Measurements from ENCODE around the gene RACK1.
A peak's percentile ranks its signal among the peaks of the same experiment; 100 is the strongest.

The RACK1 gene

GRCh38 chr5:181191526-181192336 is 52.0 kb downstream of the RACK1 start:
- H3K27ac ChIP-seq (ENCODE audit: low read depth, low read length), result peak overlapping the region; percentile 55
- H3K9ac ChIP-seq (ENCODE audit: low read length), result peak overlapping the region; percentile 88

GRCh38 chr5:181190711-181191525 is 52.8 kb downstream of the RACK1 start:
- Histone ChIP-seq H3K4ac (ENCODE audit: low read depth, low read length) (peak overlapping the region; percentile 6), H3K18ac (ENCODE audit: low read length) (no peak overlapping the region), H2AK5ac (ENCODE audit: low read length) (no peak overlapping the region), H3K4me2 (ENCODE audit: low read length) (peak overlapping the region; percentile 96), H3K4me3 (ENCODE audit: low read length) (peak overlapping the region; percentile 57), H4K8ac (ENCODE audit: low read depth, low read length) (no peak overlapping the region), H3K9ac (ENCODE audit: low read length) (peak overlapping the region; percentile 61), H3K27ac (ENCODE audit: low read depth, low read length) (no peak overlapping the region), H3K27me3 (ENCODE audit: insufficient read depth, low read length, poor library complexity) (peaks cover 13% of the 10 kb centered on the region), H3K23ac (ENCODE audit: low read length) (peak overlapping the region; percentile 31), H2BK120ac (ENCODE audit: low read depth, low read length) (no peak overlapping the region), H3K79me2 (ENCODE audit: control insufficient read depth, insufficient read depth, low read length) (no peaks in the 10 kb centered on the region), H3K36me3 (ENCODE audit: control insufficient read depth, insufficient read depth, low read length) (no peaks in the 10 kb centered on the region), H2BK5ac (ENCODE audit: low read length) (no peak overlapping the region), H4K5ac (ENCODE audit: low read length) (no peak overlapping the region), H3K56ac (ENCODE audit: low read length) (peak overlapping the region; percentile 86), H3K79me1 (ENCODE audit: low read length) (no peaks in the 10 kb centered on the region), H2BK15ac (replicated peaks; ENCODE audit: low read depth) (no peak overlapping the region), H3K4me1 (ENCODE audit: control insufficient read depth, low read depth, low read length) (no peaks in the 10 kb centered on the region)
- no CpG with 5 or more reads among the region's 66 CpGs for WGBS (ENCODE audit: extremely low coverage, insufficient coverage, low lambda C conversion rate)
- no peak for DNase-seq

More at GRCh38 chr5:181191526-181192336, 52.0 kb downstream of the RACK1 start:
- Histone ChIP-seq H3K4me2 (ENCODE audit: low read length) (peak overlapping the region; percentile 96), H3K23ac (ENCODE audit: low read length) (no peak overlapping the region), H3K36me3 (ENCODE audit: control insufficient read depth, insufficient read depth, low read length) (no peaks in the 10 kb centered on the region), H4K8ac (ENCODE audit: low read depth, low read length) (peak overlapping the region; percentile 5), H3K79me1 (ENCODE audit: low read length) (no peaks in the 10 kb centered on the region), H2BK120ac (ENCODE audit: low read depth, low read length) (no peak overlapping the region), H3K4me3 (ENCODE audit: low read length) (peak overlapping the region; percentile 83), H3K56ac (ENCODE audit: low read length) (peak overlapping the region; percentile 98), H3K79me2 (ENCODE audit: control insufficient read depth, insufficient read depth, low read length) (no peaks in the 10 kb centered on the region), H3K18ac (ENCODE audit: low read length) (peak overlapping the region; percentile 81), H2BK5ac (ENCODE audit: low read length) (peak overlapping the region; percentile 30), H4K5ac (ENCODE audit: low read length) (no peak overlapping the region), H2BK15ac (replicated peaks; ENCODE audit: low read depth) (no peak overlapping the region), H2AK5ac (ENCODE audit: low read length) (no peak overlapping the region), H3K4me1 (ENCODE audit: control insufficient read depth, low read depth, low read length) (no peaks in the 10 kb centered on the region), H3K27me3 (ENCODE audit: insufficient read depth, low read length, poor library complexity) (peaks cover 13% of the 10 kb centered on the region), H3K4ac (ENCODE audit: low read depth, low read length) (peak overlapping the region; percentile 75)
- WGBS (ENCODE audit: extremely low coverage, insufficient coverage, low lambda C conversion rate), result no CpG with 5 or more reads among the region's 64 CpGs
- peak; percentile 96 for DNase-seq

GRCh38 chr5:181189962-181190710 is 53.6 kb downstream of the RACK1 start:
- Histone ChIP-seq H3K4me1 (ENCODE audit: control insufficient read depth, low read depth, low read length) (no peaks in the 10 kb centered on the region), H3K56ac (ENCODE audit: low read length) (peak overlapping the region; percentile 46), H2BK15ac (replicated peaks; ENCODE audit: low read depth) (no peak overlapping the region), H3K4me2 (ENCODE audit: low read length) (peak overlapping the region; percentile 96), H2BK120ac (ENCODE audit: low read depth, low read length) (no peak overlapping the region), H3K18ac (ENCODE audit: low read length) (no peak overlapping the region), H3K27ac (ENCODE audit: low read depth, low read length) (no peak overlapping the region), H3K9ac (ENCODE audit: low read length) (peak overlapping the region; percentile 61), H3K79me1 (ENCODE audit: low read length) (no peaks in the 10 kb centered on the region), H2BK5ac (ENCODE audit: low read length) (no peak overlapping the region), H3K23ac (ENCODE audit: low read length) (peak overlapping the region; percentile 31), H3K27me3 (ENCODE audit: insufficient read depth, low read length, poor library complexity) (peaks cover 13% of the 10 kb centered on the region), H3K4me3 (ENCODE audit: low read length) (peak overlapping the region; percentile 66), H3K36me3 (ENCODE audit: control insufficient read depth, insufficient read depth, low read length) (no peaks in the 10 kb centered on the region), H4K8ac (ENCODE audit: low read depth, low read length) (no peak overlapping the region), H3K4ac (ENCODE audit: low read depth, low read length) (no peak overlapping the region), H2AK5ac (ENCODE audit: low read length) (no peak overlapping the region), H3K79me2 (ENCODE audit: control insufficient read depth, insufficient read depth, low read length) (no peaks in the 10 kb centered on the region), H4K5ac (ENCODE audit: low read length) (no peak overlapping the region)
- WGBS (ENCODE audit: extremely low coverage, insufficient coverage, low lambda C conversion rate), result no CpG with 5 or more reads among the region's 52 CpGs
- DNase-seq, result no peak

GRCh38 chr5:181189363-181189961 is 54.2 kb downstream of the RACK1 start:
- H3K4me3 ChIP-seq (ENCODE audit: low read length), result peak overlapping the region; percentile 66
- no peak overlapping the region for H4K8ac ChIP-seq (ENCODE audit: low read depth, low read length)
- H3K4ac ChIP-seq (ENCODE audit: low read depth, low read length), result no peak overlapping the region
- H3K18ac ChIP-seq (ENCODE audit: low read length), result no peak overlapping the region
- peak overlapping the region; percentile 46 for H3K56ac ChIP-seq (ENCODE audit: low read length)
- no peak overlapping the region for H3K23ac ChIP-seq (ENCODE audit: low read length)
- no peaks in the 10 kb centered on the region for H3K79me1 ChIP-seq (ENCODE audit: low read length)
- H3K27me3 ChIP-seq (ENCODE audit: insufficient read depth, low read length, poor library complexity), result peaks cover 13% of the 10 kb centered on the region
- no peaks in the 10 kb centered on the region for H3K4me1 ChIP-seq (ENCODE audit: control insufficient read depth, low read depth, low read length)
- H2BK15ac ChIP-seq (replicated peaks; ENCODE audit: low read depth), result no peak overlapping the region
- H2AK5ac ChIP-seq (ENCODE audit: low read length), result no peak overlapping the region
- H3K9ac ChIP-seq (ENCODE audit: low read length), result peak overlapping the region; percentile 57
- peak overlapping the region; percentile 96 for H3K4me2 ChIP-seq (ENCODE audit: low read length)
- no peak overlapping the region for H2BK120ac ChIP-seq (ENCODE audit: low read depth, low read length)
- no peaks in the 10 kb centered on the region for H3K79me2 ChIP-seq (ENCODE audit: control insufficient read depth, insufficient read depth, low read length)
- no peak overlapping the region for H2BK5ac ChIP-seq (ENCODE audit: low read length)
- no peaks in the 10 kb centered on the region for H3K36me3 ChIP-seq (ENCODE audit: control insufficient read depth, insufficient read depth, low read length)
- no peak for DNase-seq
- no peak overlapping the region for H3K27ac ChIP-seq (ENCODE audit: low read depth, low read length)
- no peak overlapping the region for H4K5ac ChIP-seq (ENCODE audit: low read length)
- no CpG with 5 or more reads among the region's 41 CpGs for WGBS (ENCODE audit: extremely low coverage, insufficient coverage, low lambda C conversion rate)

GRCh38 chr5:181188700-181189362 is 54.9 kb downstream of the RACK1 start:
- DNase-seq, result peak; percentile 85
- Histone ChIP-seq H3K4me1 (ENCODE audit: control insufficient read depth, low read depth, low read length) (no peaks in the 10 kb centered on the region), H3K4me3 (ENCODE audit: low read length) (peak overlapping the region; percentile 74), H3K18ac (ENCODE audit: low read length) (no peak overlapping the region), H2BK120ac (ENCODE audit: low read depth, low read length) (no peak overlapping the region), H3K4me2 (ENCODE audit: low read length) (peak overlapping the region; percentile 96), H3K4ac (ENCODE audit: low read depth, low read length) (no peak overlapping the region), H2AK5ac (ENCODE audit: low read length) (no peak overlapping the region), H2BK5ac (ENCODE audit: low read length) (no peak overlapping the region), H3K79me2 (ENCODE audit: control insufficient read depth, insufficient read depth, low read length) (no peaks in the 10 kb centered on the region), H3K56ac (ENCODE audit: low read length) (peak overlapping the region; percentile 71), H3K9ac (ENCODE audit: low read length) (peak overlapping the region; percentile 63), H3K27ac (ENCODE audit: low read depth, low read length) (no peak overlapping the region), H3K79me1 (ENCODE audit: low read length) (no peaks in the 10 kb centered on the region), H3K27me3 (ENCODE audit: insufficient read depth, low read length, poor library complexity) (peaks cover 13% of the 10 kb centered on the region), H3K23ac (ENCODE audit: low read length) (no peak overlapping the region), H3K36me3 (ENCODE audit: control insufficient read depth, insufficient read depth, low read length) (no peaks in the 10 kb centered on the region), H2BK15ac (replicated peaks; ENCODE audit: low read depth) (no peak overlapping the region), H4K8ac (ENCODE audit: low read depth, low read length) (no peak overlapping the region), H4K5ac (ENCODE audit: low read length) (no peak overlapping the region)
- WGBS (ENCODE audit: extremely low coverage, insufficient coverage, low lambda C conversion rate), result no CpG with 5 or more reads among the region's 35 CpGs

Measured in mesendoderm (in vitro differentiated cells).